Mucosa of stomach (tissue), 1 donor: ENCODE data around the gene MAGIX.

Source experiments
- H3K27me3 ChIP-seq: one replicate; pipeline ENCODE4 v1.7.0; 2013; ENCODE audit warnings: mild to moderate bottlenecking, low read length; ENCODE audit not compliant: control insufficient read depth, insufficient read depth
- H3K36me3 ChIP-seq: one replicate; pipeline ENCODE4 v1.7.0; 2013; ENCODE audit warnings: low read length; ENCODE audit not compliant: control insufficient read depth, insufficient read depth
- H3K4me1 ChIP-seq: one replicate; pipeline ENCODE4 v1.7.0; 2013; ENCODE audit warnings: mild to moderate bottlenecking, low read length; ENCODE audit not compliant: control insufficient read depth, insufficient read depth
- H3K4me3 ChIP-seq: one replicate; pipeline ENCODE4 v1.7.0; 2013; ENCODE audit warnings: low read length
- H3K9ac ChIP-seq: one replicate; pipeline ENCODE4 v1.7.0; 2013; ENCODE audit warnings: mild to moderate bottlenecking, low read length, moderate library complexity
- H3K9me3 ChIP-seq: one replicate; pipeline ENCODE4 v1.7.0; 2013; ENCODE audit warnings: mild to moderate bottlenecking, low read length, moderate library complexity; ENCODE audit not compliant: control insufficient read depth
- donor health status: Pancreatic carcinoma.

The MAGIX gene

DNA sequence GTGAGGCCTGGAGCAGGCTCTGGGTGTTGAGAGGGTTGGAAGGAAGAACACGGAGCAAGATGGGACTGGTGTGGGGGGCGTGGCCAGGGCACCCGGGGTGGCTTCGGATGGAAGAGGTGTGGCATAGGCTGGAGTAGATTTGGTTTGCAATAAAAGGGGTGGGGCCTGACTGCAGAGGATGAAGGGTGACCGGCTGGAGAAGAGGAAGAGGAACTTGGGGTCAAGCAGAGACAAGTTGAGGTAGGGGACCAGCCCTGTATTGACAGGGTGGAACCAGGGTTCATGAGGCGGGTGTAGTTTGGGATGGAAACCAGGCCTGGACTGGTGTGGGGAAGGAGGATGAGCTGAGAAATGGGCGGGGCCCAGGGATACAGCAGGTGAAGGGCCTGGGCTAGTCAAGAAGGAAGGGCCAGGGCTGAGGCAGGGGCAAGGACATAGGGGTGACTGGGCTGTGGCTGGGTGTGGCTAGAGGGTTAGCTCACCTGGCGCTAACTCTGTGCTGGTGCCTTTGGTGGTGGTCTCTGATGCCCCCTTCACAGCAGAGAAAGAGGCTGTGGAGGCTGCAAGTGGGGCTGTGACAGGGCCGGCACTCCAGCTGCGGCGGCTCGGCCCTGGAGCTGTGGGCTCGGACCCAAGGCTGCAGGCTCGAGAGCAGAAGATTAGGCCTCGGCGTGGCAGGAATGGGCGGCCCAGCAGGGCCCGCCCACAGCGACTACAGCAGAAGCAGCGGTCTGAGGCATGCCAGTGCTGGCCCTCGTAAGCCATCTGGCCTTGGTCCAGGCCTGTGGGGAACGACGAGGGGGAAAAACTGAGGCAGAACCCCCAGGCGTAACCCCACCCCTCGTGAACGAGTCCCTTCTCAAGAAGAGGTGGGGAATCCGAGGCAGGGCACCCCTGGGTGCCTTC, 14.1 kb downstream of the MAGIX start:
- Histone ChIP-seq H3K4me1 (peaks cover 37% of the 10 kb centered on the region), H3K9me3 (no peaks in the 10 kb centered on the region), H3K36me3 (peaks cover 9% of the 10 kb centered on the region), H3K9ac (peak overlapping the region; percentile 28), H3K27me3 (no peaks in the 10 kb centered on the region), H3K4me3 (no peak overlapping the region)

DNA sequence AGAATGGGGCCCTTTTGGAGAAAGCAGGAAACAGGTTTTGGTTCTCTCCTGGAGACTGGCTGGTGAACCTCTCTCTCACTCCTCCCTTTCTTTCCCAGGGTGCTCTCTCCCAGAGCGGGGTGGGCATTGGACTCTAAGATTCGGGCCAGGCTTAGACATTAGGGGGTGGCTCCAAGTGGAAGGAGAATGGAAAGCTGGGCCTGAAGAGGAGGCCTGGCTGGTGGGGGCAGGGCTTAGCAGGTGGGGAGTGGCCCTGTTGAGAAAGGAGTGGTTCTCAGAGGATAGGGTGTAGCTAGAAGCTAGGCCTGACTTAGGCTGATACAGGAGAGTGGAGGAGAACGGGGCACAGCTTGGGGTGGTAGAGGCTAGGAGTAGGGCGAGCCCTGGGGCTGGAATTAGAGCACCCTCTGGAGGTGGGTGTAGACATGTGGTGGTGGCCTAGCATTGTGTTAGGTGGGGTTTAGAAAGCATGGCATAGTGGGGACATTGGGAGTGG, 14.8 kb downstream of the MAGIX start:
- Histone ChIP-seq H3K9me3 (no peaks in the 10 kb centered on the region), H3K4me1 (peaks cover 37% of the 10 kb centered on the region), H3K36me3 (peaks cover 9% of the 10 kb centered on the region), H3K9ac (peak overlapping the region; percentile 28), H3K27me3 (no peaks in the 10 kb centered on the region), H3K4me3 (no peak overlapping the region)

DNA sequence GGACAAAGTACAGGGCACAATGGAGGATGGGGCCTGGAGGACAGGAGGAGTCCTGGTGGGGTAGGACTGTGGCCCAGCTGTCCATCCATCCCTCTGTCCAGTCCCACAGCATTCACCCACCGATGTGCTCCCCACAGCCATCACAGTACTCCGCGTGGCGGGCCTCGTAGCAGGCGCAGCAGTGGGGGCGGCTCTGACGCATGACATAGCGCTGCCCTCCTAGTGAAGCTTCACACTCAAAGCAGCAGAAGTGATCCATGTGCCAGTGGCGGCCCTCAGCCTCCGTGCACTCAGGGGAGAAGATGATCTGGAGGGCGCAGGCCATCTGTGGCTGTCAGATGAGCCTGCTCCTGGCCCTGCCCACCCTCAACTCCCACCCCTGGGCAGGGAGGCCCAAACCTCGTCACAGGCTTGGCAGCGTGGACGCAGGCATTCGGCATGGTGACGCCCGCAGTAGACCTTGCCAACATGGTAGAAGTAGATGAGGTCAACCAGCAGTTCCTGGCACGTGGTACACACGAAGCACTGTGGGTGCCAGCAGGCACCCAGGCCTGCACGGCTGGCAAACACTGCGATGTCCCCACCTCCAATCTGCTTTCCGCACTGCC, 15.4 kb downstream of the MAGIX start:
- no peak overlapping the region for H3K4me3 ChIP-seq
- no peaks in the 10 kb centered on the region for H3K27me3 ChIP-seq
- peaks cover 9% of the 10 kb centered on the region for H3K36me3 ChIP-seq
- peaks cover 32% of the 10 kb centered on the region for H3K4me1 ChIP-seq
- H3K9ac ChIP-seq = no peak overlapping the region
- H3K9me3 ChIP-seq = no peaks in the 10 kb centered on the region

DNA sequence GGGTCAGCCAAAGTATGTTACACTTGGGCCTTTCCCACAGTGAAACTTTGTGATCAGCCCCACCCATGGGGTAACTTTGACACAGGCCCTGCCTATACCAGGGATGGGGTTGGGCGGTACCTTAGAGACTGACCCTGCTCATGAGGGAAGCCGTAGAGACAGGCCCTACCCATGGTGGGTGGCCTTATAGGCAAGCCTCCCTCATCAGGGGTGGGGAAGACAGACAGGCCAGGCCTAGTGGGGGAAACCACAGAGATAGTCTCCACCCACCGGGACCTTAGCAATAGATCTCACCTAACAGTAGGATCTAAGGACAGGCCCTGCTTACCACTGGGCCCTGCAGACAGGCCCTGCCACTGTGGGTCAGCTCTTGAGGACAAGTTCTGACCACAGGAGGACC, 16.0 kb downstream of the MAGIX start:
- no peak overlapping the region for H3K9ac ChIP-seq
- H3K4me1 ChIP-seq = peaks cover 27% of the 10 kb centered on the region
- H3K27me3 ChIP-seq = no peaks in the 10 kb centered on the region
- no peak overlapping the region for H3K4me3 ChIP-seq
- H3K9me3 ChIP-seq = no peaks in the 10 kb centered on the region
- peaks cover 9% of the 10 kb centered on the region for H3K36me3 ChIP-seq

DNA sequence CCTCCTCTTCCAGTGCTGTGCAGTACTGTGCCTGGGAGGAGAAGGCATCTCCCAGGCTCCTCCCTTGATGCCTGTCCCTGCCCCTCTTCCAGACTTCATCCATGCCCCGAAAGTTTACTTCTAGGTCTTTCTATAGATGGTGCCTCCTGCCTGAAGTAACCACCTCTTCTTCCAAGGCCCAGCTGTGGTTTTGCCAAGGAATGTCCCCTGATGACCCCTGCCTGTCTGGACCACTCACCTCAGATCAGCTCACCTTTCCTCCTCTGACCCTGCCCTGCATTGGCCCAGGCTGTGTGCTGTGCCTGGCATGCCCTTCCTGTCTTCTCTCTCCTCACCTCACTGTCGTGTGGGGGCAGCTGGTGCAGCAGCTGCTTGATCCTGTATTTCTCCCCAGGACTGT, 16.8 kb downstream of the MAGIX start:
- no peak overlapping the region for H3K9ac ChIP-seq
- H3K9me3 ChIP-seq = no peaks in the 10 kb centered on the region
- H3K36me3 ChIP-seq = peaks cover 4% of the 10 kb centered on the region
- H3K4me3 ChIP-seq = no peak overlapping the region
- H3K27me3 ChIP-seq = no peaks in the 10 kb centered on the region
- H3K4me1 ChIP-seq = peaks cover 27% of the 10 kb centered on the region

DNA sequence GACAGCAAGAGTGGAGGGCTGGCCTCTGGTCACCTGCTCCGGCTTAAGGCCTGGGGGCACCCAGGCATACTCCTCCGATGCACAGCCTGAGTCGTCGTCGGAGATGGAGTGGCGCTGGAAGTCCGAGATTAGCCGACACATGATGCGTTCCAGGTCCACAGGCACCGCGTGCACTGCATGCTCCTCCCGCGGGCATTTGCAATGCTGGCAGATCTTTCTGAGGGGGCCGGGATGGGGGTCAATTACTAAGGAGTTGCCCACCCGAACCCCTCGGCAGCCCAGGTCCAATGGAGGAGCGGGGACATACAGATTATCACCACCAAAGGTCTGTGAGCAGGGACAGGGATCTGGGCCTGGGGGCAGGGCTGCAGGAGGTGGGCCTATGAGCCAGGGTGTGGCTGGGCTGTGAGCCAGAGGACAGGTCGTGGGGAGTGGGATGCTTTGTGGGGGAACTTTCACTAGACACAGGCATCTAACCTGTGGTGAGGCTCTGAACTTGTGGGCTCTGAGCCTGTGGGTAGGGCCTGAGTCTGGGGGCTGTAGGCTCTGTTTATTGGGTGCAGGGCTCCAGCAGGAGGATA, 21.2 kb downstream of the MAGIX start:
- Histone ChIP-seq H3K9ac (no peak overlapping the region), H3K27me3 (no peaks in the 10 kb centered on the region), H3K36me3 (no peaks in the 10 kb centered on the region), H3K4me1 (peaks cover 17% of the 10 kb centered on the region), H3K4me3 (no peak overlapping the region), H3K9me3 (no peaks in the 10 kb centered on the region)

DNA sequence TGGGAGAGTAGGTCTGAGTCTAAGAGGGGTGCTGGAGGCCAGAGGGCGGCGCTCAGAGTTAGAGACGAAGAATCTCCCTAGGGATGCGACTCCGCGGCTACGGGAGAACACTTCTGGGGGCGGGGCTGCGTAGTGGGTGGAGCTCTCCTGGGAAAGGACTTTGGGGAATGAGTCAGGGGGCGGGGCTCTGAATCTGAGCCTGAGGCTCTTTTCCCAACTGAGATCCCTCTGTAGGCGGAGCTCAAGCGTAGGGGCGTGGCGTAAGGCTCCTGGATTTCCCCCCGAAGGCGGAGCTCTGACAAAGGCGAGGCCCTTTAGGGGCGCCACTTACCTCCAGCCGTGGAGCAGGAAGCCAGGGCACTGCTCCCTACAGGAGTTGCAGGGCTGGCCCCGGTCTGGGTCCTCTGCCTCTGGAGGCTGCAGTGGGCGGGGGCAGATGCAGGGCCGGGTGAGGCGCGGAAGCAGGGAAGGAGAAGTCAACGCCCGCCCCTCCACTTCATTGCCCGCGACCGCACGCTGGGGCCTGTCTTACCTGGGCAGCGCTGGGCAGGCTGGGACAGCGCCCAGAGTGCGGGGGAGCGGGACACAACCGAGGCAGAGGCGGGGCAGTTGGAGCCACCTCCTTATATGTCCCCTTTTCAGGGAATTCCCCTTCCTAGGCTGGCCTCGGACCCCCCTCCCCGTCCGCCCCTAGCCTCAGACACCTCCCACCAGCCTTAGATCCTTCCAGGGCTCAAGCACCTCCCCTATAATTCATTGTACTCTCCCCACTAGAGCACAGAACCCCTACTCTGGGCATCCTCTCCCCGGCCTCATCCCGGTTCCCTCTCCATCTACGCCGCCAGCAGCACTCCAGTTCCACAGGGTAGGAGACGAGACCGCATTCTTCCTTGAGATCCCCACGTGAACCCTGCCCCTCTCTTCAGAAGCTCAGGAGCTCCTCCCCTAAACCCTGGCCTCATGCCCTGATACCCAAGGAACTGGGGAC, 22.0 kb downstream of the MAGIX start:
- peaks cover 15% of the 10 kb centered on the region for H3K4me1 ChIP-seq
- H3K4me3 ChIP-seq = no peak overlapping the region
- H3K9ac ChIP-seq = peak overlapping the region; percentile 59
- no peaks in the 10 kb centered on the region for H3K27me3 ChIP-seq
- H3K9me3 ChIP-seq = no peaks in the 10 kb centered on the region
- H3K36me3 ChIP-seq = no peaks in the 10 kb centered on the region

DNA sequence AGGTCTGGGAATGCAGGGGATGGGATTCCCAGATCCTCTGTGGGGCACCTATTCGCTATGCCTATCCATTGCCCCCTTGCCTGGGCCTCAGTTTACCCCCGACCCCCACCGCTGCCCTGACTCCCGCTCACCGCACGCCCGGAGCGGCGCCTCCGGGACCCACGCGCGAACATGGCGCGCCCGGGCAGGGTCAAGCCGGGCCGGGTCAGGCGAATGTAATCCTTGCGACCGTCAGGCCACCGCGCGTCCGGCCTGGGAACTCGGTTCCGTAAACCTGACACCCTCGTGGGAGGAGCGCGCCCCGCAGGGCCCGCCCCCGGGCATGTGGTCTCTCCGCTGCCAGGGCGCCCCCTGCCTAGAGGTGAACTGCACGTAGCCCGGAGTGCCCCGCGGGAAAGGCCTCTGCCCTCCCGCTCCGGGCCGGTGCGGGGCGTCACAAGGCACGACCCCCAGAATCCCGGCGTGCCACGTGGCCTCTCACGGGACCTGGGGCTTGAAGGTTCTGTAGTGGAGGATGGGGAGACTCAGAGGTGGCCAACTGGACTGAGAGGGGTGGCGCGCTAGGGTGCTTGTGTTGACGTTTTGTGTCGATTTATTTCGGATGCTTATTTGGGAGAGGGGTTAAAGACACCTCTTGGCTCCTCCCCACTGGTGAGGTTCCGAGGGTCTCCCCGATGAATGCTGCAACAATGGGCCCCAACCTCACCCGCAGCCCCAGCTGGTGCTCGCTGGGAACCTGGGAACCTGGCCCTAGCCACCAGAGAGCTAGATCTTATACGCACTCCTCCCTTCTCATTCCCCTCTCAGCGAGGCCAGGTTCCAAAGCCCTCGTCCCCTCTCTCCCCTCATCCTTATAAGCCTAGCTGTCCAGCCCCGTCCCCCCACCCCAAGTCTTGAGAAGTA, 23.8 kb downstream of the MAGIX start, which contains the start of gene PRICKLE3:
Gene PRICKLE3 (minus strand): TSS at position 249 of the 903 bp plus-strand sequence. CDS start 76 bp downstream, at position 173.
- no peaks in the 10 kb centered on the region for H3K9me3 ChIP-seq
- no peaks in the 10 kb centered on the region for H3K27me3 ChIP-seq
- no peaks in the 10 kb centered on the region for H3K36me3 ChIP-seq
- H3K9ac ChIP-seq = peak within 1 kb of the TSS; percentile 66
- H3K4me3 ChIP-seq = peak within 1 kb of the TSS; percentile 63
- H3K4me1 ChIP-seq = peaks cover 20% of the 10 kb centered on the region

DNA sequence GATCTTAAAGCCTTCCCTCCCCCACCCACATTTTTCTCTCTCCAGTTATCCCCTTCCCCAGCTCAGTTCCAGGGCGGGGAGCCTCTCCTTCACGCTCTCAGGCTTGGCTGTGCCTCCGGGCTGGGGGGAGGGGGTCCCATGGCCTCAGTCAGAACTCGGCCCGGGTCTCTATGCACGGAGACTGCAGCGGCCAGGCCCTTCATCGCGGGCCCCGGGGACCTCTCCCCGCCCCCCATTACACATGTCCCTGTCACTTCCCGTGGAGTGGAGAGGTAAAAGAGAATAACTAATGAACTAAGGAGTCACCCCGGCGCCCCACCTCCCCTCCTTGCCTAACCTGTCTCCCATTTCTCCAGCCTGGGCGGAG, 24.5 kb downstream of the MAGIX start:
- no peaks in the 10 kb centered on the region for H3K9me3 ChIP-seq
- no peak overlapping the region for H3K4me3 ChIP-seq
- H3K36me3 ChIP-seq = no peaks in the 10 kb centered on the region
- no peaks in the 10 kb centered on the region for H3K27me3 ChIP-seq
- H3K9ac ChIP-seq = no peak overlapping the region
- peaks cover 20% of the 10 kb centered on the region for H3K4me1 ChIP-seq

DNA sequence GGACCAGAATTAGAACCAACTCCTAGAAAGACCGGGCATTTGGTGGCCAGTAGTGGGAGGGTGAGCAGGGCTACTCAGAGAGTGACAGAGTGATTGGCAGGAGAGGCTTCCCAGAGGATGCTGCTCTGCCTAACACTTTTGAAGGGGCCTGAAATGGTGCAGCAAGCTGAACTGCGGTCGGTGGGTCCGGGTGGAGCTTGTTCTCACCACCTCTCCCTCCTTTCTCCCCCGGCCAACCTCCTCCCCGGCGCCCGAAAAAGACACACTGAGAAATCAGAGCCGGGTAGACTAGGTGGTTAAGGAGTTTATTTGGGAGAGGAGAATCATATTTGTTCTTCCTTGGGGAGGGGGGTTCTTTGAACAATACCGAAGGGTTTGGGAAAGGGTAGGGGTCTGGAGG, 25.0 kb downstream of the MAGIX start:
- no peak overlapping the region for H3K9ac ChIP-seq
- H3K9me3 ChIP-seq = no peaks in the 10 kb centered on the region
- H3K4me1 ChIP-seq = peaks cover 20% of the 10 kb centered on the region
- no peak overlapping the region for H3K4me3 ChIP-seq
- H3K27me3 ChIP-seq = no peaks in the 10 kb centered on the region
- H3K36me3 ChIP-seq = no peaks in the 10 kb centered on the region
